Activated CD4-positive, alpha-beta T cell treated with anti-CD3 and anti-CD28 coated beads for 48 hours (primary cell): ENCODE results near the gene AVPR2.
A peak's percentile ranks its signal among the peaks of the same experiment; 100 is the strongest.

ENCODE experiments used
- DNase-seq: peaks from one replicate; pipeline ENCODE4 v3.0.0-alpha.2; 2020

The AVPR2 gene

DNA sequence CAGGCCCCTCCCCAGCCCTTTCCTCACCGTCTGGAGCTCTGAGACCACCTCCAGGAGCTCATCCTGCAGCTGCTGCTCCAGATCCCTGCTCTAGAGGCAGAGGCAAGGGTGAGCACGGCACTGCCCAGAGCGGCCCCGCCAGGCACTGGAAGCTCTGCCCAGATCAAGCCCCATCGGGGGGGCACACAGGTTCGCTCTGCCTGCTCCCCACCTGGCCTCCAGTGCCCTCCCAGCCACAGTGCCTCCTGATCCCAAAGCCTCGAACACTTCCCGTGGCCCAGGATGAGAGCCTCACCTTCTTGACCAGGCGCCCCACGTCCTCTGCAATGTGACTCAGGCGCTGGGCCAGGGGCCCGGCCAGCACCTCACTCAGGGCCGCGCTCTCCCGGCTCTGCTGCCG, 16.6 kb downstream of the AVPR2 start:
- no peak for DNase-seq

- no peak for DNase-seq
Observed at GRCh38 chrX:153921511-153922446, 17.3 kb downstream of the AVPR2 start.

GRCh38 chrX:153922932-153923857, 18.7 kb downstream of the AVPR2 start:
- no peak for DNase-seq

DNA sequence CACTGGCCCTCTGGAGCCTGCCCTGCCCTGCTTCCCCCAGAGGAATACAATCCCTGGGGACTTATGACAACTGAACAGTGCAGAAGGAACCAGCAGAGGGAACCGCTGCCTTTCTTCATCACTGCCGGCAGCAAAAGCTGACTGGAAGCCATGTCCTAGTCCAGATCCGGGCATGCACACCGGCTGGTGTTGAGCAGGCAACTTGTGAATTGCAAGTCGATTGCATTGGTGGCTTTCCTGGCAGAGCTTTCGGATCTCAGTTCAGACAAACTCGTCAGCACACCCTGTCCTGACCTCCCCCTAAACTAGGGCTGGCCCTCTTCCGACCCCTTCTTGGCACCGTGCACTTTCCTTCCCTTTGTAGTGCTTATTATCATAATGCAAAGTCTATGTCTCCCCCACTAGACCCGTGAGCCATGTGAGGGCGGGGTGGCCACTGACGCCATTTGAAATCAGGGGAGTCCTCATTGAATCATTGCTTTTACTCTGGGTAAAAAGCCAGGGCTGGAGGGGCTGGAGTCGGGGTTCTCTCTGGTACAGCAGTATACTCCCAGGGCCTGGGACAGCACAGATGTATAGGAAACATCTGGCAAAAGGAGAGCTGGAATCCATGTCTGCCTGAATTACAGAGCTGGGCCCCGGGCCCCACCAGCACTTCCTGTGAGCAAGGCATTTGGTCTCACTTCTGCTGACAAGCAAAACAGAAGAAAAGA, 19.8 kb downstream of the AVPR2 start:
- peak; percentile 46 for DNase-seq

DNA sequence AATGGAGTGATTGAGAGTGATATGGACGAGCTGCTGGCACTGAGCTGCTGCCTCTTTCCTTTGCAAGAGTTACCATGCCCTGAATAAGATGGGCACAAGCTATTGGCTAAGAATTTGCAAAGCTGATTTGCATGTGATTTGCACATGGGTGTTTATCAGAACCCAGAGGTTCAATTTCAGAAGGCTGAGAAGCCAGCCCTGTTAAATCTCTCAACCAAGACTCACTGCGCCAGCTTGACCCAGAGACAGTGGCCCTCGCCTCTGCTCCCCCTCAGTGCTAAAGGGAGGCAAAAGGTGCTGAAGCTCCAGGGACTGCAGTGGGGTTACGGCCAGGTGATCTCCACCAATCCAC, 20.9 kb downstream of the AVPR2 start:
- DNase-seq, result no peak

DNA sequence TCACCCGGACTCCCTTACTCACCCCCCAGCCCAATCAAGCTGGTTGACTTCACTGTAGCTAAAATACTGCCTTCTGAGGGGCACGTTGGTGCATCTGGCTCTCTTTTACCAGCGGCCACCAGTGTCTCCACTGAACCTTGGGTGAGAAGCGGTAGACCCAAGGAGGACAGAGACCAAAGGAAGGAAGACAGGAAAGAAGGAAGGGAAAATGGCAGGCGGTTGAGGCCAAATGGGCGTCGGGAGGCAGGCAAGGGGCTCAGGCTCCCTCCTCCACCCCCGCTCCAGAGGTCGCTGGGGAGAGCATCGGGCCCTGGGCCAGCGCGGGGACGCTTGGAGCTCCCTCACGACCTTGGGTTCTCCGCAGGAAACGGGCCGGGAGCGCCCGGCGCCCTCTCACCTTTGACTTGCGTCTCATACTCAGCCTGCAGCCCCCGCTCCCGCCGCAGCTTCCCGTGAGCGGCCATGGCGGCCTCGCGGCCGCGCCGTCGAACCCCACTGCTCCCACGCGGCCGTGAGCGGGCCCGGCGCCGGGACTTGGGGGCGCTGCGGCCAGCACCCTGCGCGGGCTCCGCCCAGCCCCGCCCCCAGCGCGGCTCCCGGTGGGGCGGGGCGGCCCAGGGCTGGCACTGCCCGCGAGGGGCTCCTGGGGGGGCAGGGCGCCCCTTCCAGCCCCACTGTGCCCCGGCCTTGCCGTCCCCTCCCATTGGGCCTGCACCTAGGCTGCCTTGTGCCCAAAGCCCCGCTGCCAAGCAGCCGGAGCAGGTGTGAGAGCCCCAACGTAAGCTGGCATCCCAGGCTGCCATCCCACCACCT, 21.5 kb downstream of the AVPR2 start, which contains the start of gene ARHGAP4:
TSS of gene ARHGAP4 (minus strand) at position 526 of the 813 bp plus-strand sequence. CDS start at position 464, 62 bp downstream.
- DNase-seq, result peak; percentile 76

DNA sequence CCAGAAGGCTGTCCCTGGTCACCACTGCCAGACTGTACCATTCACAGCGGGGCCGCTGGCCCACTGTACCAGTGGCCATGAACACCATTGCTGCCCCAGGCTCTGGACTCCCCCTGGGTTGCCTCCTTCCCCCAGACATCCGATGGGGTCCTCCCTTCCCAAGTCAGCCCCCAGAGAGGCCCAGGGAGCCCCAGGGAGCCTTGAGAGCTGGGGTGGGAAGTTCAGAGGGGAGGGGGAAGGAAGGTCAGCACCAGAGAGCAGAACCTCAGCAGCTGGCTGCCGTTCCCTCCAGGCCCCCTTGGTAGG, 22.0 kb downstream of the AVPR2 start:
- no peak for DNase-seq

GRCh38 chrX:153926858-153927671, 22.6 kb downstream of the AVPR2 start:
- DNase-seq, result peak; percentile 76

- no peak for DNase-seq
Observed at GRCh38 chrX:153927672-153927921, 23.1 kb downstream of the AVPR2 start.

GRCh38 chrX:153927922-153928760, 23.7 kb downstream of the AVPR2 start:
- DNase-seq, result peak; percentile 94

- peak; percentile 24 for DNase-seq
Observed at GRCh38 chrX:153928846-153929245, 24.4 kb downstream of the AVPR2 start.

DNA sequence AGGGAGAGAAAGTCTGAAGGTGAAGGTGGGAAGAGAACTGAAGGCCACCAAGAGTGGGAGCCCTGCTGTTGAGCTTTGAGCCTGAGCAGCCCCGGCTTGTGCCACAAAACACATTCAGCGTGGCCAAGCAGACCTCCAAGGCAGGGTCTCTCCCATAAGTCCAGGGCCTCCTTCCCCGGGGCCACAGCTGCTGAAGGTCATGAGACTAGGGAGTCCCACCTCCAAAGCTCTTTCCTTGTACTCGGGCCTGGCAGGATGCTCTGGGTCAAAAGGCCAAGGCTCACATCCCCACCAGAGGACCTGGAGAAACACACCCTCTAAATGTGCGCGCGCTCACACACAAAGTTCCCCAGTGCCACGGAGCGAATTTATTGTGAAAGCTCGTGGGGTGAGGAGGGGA, 25.1 kb downstream of the AVPR2 start:
- no peak for DNase-seq

DNA sequence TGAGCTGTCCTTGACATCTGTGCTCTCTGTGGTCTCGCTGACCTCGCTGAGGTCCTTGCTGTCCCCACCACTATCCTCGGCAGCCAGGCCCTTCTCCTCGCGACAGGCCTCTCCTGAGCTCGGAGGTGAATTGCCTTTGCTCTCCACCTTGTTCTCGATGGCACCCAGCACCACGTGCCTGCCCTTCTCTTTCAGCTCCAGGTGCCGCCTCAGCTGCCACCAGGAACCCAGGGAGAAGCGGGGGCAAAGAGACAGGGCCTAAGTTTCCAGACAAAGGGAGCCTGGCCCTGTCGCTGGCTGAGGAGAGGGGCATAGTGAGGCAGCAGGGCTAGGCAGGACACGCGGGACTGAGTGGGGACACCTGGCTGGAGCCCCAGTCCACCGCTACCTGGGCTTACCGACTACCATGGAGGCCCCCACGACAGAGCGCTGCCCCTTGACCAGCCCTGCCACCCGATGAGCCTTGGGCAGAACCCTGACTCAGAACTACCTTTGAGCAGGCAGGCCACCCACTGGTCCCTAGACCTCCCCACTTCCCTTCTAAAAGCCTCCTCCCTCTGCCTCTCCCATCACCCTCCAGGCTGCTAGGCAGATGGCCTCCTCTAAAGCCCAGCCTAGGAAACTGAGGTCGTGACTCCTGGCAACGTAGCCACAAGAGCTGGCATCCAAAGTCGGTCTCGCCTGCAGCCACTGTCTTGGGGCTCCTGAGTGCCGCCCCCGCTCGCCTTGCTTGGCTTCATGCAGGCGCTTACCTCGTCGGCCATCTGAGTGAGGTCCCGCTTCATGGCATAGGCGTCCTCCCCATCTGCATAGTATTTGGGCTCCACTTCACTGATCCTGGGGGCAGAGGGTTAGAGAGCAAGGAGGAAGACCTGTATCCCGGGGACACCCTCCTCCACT, 25.8 kb downstream of the AVPR2 start:
- no peak for DNase-seq

GRCh38 chrX:153931151-153931550, 26.7 kb downstream of the AVPR2 start:
- DNase-seq, result no peak

DNA sequence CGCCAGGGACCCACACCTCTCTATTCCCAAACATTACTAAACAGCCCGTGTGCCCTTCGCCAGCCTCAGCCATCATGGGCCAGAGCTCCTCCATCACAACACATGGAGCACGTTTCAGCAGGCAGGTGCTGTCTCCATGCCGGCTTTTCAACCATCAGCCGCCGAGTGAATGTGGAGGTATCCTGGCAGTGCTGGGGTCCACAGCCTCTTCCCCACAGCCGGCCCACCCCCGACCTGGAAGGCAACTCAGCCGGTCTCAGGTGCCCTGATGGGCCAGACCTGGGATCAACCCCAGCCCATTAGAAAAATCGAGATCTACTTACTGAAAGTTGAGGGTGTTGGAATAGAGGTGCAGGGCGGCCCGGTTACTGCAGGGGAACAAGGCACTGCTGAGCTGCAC, 27.3 kb downstream of the AVPR2 start:
- no peak for DNase-seq

GRCh38 chrX:153932220-153932915, 27.9 kb downstream of the AVPR2 start:
- DNase-seq, result no peak

GRCh38 chrX:153933748-153934147, 29.3 kb downstream of the AVPR2 start:
- DNase-seq, result no peak

GRCh38 chrX:153934148-153934761, 29.8 kb downstream of the AVPR2 start:
- no peak for DNase-seq
